ENCODE data around the gene TMEM222.
A peak's percentile ranks its signal among the peaks of the same experiment; 100 is the strongest.
"Not testable (repeated sequence)": the region's sequence is repeated elsewhere in the genome, so short reads cannot be mapped to it uniquely, and the experiment has no call there.

Gene TMEM222

DNA sequence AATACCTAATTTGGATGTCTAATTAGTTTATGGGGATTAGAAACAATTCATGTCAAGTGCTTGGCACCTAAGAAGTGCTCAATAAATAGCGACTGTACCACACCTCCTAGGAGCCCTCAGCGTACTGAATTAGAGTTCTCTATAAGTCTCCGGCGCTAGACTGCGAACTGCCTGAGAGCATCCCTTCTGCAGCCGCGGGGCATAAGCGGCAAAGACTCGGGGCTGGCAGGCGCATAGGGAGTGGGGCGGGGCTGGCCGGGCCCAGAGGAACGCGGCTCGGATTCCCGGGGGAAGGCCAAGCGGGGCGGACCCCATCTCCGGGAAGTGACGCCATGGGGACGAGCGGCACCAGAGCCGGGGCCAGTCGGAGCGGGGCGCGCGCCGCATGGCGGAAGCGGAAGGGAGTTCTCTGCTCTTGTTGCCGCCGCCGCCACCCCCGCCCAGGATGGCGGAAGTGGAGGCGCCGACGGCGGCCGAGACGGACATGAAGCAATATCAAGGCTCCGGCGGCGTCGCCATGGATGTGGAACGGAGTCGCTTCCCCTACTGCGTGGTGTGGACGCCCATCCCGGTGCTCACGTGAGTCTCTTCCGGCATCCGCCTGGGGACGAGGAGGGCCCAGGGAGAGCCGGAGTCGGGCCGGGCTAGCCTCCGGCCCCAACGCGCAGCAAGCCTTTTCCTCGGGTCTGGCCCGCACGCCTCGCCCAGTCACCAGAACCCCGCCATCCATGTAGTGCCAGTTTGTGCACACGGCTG is at the start of gene TMEM222:
Gene TMEM222 (plus strand): TSS at position 351 of the 756 bp plus-strand sequence. CDS start 35 bp downstream, at position 386.
- peak; percentile 96 for DNase-seq

- DNase-seq = no peak
These were observed 47.8 kb upstream of the TMEM222 start for GRCh38 chr1:27274204-27274603.

GRCh38 chr1:27275696-27276095 is 46.3 kb upstream of the TMEM222 start:
- no peak for DNase-seq

DNA sequence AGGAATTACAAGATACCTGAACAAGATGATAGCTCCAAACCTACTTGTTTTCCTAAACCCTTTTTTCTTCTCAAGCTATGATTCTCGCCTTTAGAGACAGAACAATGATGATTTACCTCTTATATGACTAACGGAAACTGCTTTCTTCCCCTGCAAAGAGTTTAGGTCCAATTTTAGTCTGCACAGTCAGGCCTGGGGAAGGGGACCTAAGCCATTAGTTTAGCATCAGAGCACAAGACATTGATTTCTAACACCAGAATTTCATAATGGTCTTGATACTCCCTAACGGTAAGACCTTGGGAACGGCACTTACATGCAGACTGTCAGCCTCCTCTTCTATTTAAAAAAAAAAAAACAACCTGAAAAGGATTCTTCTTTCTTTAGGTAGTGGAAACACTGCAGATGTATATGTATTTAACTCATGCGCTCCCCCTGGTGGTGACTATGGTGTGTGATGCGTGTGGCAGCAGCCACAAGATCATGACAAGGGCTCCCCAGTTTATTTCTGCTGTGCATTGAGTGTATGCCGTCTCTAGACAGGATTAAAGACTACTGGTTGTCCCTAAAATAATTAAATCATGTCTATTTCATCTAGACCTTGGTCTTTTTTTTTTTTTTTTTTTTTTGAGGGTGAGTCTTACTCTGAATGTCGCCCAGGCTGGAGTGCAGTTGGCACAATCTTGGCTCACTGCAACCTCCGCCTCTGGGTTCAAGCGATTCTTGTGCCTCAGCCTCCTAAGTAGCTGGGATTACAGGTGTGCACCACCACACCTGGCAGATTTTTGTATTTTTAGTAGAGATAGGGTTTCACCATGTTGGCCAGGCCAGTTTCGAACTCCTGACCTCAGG is 37.3 kb upstream of the TMEM222 start:
- DNase-seq = peak; percentile 77

GRCh38 chr1:27285274-27285660 is 36.7 kb upstream of the TMEM222 start:
- no peak for DNase-seq

GRCh38 chr1:27285821-27286220 is 36.1 kb upstream of the TMEM222 start:
- not testable (repeated sequence) for DNase-seq

GRCh38 chr1:27289125-27289524 is 32.8 kb upstream of the TMEM222 start:
- DNase-seq = not testable (repeated sequence)

- no peak for DNase-seq
These were observed 31.4 kb upstream of the TMEM222 start for GRCh38 chr1:27290581-27290980.

- DNase-seq = no peak
These were observed 29.9 kb upstream of the TMEM222 start for GRCh38 chr1:27292106-27292505.

DNA sequence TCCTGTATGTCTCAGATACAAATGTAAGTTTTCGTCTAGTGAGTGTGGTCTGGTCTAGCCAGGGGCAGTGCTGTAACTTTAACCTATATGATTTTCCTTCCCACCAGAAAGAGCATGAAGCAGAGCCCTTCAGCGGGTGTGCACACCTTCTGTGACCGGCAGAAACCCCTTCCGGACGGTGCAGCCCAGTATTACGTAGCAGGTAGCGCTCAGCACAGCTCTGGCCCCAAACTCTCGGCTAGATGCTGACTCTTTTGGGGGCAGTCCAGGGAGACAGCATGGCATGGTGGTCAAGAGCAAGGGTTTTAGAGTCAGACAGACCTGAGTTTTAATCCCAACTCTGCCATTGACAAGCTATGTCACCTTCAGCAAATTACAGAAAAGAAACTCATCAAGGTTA is 28.0 kb upstream of the TMEM222 start:
- no peak for DNase-seq

- DNase-seq = peak; percentile 51
These were observed 25.1 kb upstream of the TMEM222 start for GRCh38 chr1:27296773-27297291.

DNA sequence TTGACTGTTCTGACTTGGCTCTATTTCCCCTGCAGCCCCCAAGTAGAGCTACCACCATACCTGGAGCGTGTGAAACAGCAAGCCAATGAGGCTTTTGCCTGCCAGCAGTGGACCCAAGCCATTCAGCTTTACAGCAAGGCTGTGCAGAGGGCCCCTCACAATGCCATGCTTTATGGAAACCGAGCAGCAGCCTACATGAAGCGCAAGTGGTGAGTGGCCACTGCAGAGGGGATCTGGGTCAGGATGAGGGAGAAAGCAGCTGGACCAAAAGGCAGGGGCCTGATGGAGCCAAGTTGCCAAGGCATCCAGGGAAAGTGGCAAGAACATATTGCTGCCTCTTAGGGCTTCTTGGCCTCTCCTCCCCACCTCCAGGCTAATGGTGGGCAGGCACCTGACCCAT is 24.1 kb upstream of the TMEM222 start:
- DNase-seq = no peak

DNA sequence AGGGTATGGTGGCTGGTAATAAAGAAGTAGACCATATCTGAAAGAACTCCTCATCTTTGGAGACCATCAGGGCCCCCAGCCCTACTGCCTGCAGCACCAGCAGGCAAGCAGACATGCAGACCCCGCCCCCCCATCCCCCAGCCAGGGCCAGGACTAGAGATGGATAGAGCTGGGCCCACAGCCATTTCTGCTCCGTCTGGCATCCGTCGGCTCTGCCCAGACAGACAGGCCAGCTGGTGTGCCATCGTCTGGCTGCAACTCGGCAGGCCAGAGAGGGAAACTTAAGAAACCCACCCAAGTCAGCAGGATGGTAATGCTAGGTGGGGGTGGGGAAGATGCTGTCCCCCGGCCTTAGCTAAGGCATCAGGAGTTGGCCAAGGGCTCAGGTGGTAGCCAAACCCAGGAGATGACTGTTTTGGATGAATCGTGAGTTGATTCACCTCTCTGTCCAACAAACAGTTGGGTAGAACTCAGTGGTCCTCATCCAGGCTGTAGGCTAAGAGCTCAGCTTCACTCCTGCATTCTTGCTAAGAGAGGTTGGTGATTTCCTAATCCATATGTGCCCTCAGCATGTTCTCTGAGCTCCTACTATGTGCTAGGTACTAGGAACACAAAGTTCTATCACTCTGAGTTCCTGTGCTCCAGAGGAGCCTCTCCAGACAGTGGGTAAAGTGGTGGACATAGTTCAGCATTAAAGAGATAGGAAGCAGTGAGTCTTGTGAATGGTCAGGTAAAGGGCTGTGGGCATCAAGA is 23.2 kb upstream of the TMEM222 start:
- no peak for DNase-seq

DNA sequence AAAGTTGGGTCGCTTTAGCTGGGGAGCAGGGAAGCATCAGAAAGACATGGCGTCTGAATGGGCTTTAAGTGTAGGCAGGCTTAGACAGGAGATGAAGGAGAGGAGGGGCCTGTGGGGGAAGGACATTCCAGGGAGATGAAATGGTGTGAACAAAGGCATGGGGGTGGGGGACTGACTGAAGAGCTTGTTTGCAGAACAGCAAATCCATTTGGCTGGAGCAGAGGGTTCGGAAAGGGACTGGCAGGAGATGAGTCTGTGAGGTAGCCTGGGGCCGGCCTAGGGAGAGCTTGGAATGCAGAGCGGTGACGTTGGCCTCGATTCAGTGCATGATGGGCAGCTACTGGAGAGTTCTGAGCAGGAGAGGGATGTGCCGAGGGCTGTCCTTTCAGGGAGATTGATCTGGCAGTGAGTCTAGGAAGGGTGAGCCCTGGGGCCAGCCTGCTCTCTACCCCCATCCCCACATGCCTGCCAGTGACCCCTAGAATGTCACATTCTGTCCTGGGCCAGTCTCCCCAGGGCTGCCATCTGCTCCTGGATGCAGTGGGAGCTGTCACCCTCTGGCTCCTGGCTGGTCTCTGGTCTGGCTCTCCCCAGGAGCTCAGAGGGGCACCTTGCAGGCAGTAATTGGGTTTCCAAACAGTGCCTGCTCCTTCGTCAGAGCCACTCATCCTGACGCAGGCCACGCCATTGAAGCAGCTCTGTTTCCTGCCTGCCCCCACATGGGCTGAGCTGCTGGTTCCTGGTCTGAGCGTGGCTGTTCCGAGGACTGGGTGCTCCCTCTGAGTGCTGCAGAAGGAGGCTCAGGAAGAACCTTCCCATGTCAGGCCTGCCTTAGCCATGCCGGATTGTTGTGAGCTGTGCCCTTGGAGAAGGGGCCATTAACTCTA is 22.3 kb upstream of the TMEM222 start:
- no peak for DNase-seq

DNA sequence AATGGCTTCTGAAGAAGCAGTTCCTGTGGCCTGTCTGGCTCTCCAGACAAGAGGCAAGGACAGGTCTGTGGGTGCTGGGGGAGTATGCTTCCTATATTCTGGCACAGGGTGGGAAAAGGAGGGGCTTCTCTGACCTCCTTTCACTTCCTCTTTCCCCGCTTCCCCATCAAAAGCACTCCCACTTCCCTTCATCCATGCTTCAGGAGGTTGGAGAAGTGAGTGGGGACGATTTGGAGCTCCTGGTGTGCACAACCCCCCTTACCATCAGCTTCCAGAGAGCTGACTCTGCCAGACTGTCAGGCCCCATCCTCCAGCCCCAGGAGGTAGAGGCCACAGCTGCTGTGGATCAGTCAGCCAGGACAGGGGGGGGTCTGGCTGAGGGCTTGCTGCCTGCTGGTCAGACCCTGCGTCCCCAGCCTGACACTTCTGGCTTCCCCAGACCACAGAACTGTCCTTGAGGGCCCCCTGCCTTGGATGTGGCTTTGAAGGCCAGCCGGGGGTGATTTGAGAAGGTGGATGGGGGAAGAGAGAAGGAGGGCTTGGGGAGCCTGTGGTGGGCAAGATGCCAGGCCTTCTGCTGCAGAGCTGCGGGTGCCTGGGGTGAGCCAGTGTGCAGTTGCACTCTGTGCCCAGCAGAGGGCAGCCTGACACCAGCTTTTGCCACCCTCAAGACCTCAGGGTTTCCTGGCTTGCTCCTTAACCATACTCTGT is 21.5 kb upstream of the TMEM222 start:
- peak; percentile 79 for DNase-seq

DNA sequence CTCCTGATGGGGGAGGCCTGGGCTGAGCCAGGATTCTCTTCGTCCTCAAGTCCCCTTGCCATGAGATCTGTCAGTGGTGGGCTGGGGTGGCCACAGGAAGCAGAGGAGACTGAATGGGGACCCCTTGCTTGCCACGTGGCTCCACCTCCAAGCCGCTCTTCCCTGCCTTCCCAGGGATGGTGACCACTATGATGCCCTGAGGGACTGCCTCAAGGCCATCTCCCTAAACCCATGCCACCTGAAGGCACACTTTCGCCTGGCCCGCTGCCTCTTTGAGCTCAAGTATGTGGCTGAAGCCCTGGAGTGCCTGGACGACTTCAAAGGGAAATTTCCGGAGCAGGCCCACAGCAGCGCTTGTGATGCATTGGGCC is 20.9 kb upstream of the TMEM222 start:
- no peak for DNase-seq

- DNase-seq = no peak
These were observed 20.3 kb upstream of the TMEM222 start for GRCh38 chr1:27301582-27302199.

- no peak for DNase-seq
These were observed 19.4 kb upstream of the TMEM222 start for GRCh38 chr1:27302612-27303011.

GRCh38 chr1:27303509-27303908 is 18.5 kb upstream of the TMEM222 start:
- no peak for DNase-seq

DNA sequence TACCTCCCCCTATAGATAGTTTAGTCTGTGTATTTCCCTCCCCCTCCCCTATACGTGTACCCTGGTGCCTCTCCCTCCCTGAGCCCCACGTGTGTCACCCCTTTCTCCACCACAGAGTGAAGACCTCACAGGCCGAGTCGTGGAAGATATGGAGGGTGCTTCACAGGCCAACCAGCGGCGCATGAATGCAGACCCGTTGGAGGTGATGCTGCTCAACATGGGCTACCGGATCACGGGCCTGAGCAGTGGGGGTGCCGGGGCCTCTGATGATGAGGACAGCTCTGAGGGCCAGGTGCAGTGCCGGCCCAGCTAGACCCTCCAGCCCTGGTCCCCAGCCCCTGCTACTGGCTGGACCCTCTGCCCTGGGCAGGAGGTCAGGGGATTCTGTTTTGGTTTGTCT is 15.9 kb upstream of the TMEM222 start:
- DNase-seq = no peak

All from CD4-positive, alpha-beta T cell treated with Interferon gamma for 1 hour (primary cell).